HG03135 (cell line): ENCODE measurements around the gene LRRC75B.
A peak's percentile ranks its signal among the peaks of the same experiment; 100 is the strongest.
"Not testable (repeated sequence)": the region's sequence is repeated elsewhere in the genome, so short reads cannot be mapped to it uniquely, and the experiment has no call there.

Experiments used
- ATAC-seq: cut with Tn5 transposase; IDR thresholded peaks from one replicate; pipeline ENCODE4 v1.9.1; 2021; ENCODE audit warnings: mild to moderate bottlenecking, moderate library complexity; ENCODE audit not compliant: unreplicated experiment

The LRRC75B gene, protein sequence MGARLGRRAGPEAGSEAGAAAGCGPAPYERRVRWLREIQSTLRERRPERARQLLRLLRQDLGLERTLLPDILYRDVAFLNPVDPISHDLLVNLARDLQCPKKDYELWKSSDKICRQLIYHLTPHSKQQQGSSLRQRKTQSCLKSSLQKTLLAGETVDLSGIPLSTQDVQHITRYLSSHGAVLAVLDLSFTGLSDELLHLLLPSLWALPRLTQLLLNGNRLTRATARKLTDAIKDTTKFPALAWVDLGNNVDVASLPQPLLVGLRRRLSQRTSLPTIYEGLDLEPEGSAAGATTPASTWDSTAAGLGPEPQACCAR

DNA sequence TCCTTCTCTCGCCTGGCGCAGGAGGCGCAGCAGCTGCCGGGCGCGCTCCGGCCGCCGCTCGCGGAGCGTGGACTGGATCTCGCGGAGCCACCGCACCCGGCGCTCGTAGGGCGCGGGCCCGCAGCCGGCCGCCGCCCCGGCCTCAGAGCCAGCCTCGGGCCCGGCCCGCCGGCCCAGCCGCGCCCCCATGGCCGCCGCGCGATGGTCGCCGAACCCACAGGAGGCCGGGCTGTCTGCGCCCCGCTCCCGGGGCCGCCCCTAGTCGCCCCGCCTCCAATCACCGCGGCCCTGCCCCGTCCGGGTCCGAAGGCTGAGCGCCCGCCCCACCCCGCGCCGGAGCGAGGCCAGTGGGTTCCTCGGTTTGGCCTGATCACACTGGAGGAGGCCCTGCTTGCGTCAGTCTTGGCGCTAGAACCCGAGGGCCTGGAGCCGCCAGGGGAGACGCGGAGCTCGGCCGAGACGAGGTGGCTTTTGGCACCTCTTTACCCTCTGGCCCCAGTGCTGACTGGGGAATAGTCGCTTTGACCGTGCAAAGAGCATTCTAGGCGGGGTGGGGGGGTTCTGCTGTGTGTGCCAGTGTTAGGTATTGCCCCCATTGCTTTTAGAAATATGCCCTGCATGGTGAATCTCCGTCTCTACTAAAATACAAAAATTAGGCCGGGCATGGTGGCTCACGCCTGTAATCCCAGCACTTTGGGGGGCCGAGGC, at the start of gene LRRC75B:
TSS of gene LRRC75B (minus strand) at position 223 of the 708 bp plus-strand sequence. CDS start at position 189, 34 bp downstream.
- no peak for ATAC-seq

DNA sequence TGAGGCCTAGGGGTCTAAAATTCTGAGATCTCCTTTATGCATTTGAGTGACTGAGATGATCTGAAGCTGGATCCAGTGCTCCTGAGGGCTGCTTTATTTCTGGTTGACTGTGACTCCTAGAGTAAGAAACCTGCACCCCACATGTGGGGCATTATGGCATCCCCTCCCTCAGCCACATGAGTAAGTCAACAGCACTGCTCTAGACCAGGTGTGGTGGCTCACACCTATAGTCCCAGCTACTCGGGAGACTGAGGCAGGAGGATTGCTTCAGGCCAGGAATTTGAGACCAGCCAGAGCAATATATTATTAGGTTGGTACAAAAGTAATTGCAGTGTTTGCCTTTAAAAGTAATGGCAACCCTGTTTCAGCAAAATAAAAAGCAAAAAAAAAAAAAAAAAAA, 49.4 kb upstream of the LRRC75B start:
- not testable (repeated sequence) for ATAC-seq

DNA sequence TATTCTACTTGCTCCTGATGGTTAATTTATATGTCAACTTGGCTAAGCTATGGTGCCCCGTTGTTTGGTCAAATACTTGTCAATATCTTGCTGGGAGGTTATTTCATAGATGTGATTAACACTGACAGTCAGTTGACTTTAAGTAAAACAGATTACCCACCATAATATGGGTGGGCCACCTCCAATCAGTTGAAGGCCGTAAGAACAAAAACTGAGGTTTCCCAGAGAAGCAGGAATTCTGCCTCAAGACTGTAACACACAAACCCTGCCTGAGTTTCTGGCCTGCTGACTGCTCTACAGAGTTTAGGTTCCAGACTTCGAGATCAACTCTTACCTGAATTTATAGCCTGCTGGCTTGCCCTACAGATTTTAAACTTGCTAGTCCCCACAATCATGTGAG, 43.6 kb upstream of the LRRC75B start:
- not testable (repeated sequence) for ATAC-seq

DNA sequence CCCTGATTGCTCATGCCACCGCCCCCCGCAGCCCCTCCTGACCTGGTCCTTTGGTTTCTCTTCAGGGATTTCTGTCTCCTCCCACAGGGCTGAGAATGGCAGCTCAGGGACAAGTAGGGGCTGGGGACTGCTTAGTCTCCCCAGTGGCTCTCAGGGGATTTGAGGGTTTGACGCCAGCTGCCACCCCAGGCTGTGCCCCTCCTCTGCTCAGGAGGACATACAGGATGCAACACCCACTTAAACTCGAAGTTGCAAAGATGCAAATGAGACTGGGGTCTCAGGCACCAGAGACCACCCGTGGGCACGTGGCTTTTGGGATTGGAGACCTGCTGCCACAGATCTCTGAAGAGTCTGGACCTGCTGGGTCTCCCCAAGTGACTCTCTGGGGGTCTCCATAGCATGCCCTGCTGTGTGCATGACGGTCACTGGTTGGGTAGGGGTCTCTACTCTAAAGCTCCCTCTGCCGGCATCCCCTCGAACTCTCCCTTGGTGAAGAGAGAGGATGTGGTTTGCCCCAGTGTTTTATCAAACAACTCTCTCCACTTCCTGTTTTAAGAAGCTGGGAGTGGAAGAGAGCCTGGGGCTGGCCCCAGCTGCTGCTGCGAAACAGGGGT, 42.0 kb upstream of the LRRC75B start:
- not testable (repeated sequence) for ATAC-seq

DNA sequence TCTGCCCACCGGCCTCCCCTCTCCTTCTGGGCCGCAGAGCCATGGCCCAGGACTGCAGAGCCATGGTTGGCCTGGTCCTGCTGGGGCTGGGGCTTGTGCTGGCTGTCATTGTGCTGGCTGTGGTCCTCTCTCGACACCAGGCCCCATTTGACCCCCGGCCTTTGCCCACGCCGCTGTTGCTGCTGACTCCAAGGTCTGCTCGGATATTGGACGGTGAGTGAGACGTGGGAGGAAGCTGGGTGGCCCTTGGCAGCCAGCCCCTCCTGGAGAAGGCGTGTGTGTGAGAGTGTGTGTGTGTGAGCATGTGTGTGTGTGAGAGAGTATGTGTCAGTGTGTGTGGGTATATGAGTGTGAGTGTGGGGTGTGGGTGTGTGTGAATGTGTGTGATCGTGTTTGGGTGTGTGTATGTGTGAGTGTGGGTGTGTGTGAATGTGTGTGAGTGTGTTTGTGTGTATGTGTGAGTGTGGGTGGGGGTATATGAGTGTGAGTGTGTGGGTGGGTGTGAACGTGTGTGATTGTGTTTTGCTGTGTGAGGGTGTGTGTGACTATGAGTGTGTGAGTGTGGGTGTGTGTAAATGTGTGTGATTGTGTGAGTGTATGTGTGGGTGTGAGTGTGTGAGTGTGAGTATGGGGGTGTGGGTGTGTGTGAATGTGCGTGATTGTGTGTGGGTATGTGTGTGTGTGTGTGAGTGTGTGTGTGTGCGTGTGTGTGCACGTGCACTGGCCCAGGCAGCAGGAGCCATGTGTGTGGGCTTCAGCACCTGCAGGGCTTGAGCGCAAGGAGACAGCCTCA, 40.6 kb upstream of the LRRC75B start:
- not testable (repeated sequence) for ATAC-seq

GRCh38 chr22:24632642-24633041, 39.8 kb upstream of the LRRC75B start:
- ATAC-seq = not testable (repeated sequence)

DNA sequence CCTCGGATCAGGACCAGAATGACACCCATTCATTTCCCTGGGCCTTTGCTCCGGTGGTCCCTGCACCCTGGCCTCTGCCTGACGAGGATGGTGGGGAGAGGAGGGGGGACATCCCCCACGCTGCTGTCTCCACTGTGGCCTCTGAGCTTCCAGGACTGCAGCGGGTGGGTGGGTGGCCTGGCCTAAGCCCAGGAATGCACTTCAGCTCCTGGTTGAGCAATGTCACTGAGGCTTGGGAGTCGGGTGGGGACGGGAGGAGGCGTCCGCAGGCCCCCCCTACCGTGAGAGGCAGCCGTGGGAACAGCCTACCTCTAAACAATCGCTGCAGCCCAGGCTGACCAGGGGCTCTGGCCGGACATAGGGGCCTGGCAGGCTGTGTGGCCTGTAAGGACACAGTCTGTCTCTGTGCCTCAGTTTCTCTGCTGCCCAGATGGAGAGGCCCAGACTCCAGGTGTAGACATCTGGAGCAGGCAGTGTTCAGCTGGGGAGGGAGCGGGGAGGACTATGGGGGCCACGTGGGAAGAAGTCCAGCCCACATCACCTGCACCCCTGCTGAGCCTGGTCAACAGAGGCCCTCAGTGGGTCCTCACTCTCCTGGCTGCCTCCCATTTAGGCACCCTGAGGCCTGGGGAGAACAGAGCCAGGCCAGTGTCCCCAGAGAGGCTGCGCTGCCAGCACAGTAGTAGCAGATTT, 38.7 kb upstream of the LRRC75B start:
- ATAC-seq = not testable (repeated sequence)

- not testable (repeated sequence) for ATAC-seq
These were observed 38.0 kb upstream of the LRRC75B start for GRCh38 chr22:24630812-24631427.

DNA sequence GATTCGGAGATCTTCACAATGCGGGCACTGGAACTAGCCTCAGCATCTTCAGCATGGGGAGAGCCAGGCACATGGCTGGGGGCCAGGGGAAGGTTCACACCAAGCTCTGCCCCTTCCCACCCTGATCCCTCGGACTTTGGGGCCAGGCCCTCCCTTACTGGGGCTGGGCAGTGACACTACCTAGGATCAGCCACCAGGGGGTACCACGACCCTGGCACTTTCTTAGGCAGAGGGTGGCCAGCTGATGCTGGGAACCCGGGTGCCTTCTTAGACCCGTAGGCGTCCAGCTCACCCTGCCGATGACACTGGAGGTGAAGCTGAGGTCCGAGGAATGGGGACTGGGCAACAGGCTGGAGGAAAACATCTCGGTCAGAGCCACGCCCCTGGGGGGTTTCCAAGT, 36.2 kb upstream of the LRRC75B start:
- ATAC-seq = not testable (repeated sequence)

DNA sequence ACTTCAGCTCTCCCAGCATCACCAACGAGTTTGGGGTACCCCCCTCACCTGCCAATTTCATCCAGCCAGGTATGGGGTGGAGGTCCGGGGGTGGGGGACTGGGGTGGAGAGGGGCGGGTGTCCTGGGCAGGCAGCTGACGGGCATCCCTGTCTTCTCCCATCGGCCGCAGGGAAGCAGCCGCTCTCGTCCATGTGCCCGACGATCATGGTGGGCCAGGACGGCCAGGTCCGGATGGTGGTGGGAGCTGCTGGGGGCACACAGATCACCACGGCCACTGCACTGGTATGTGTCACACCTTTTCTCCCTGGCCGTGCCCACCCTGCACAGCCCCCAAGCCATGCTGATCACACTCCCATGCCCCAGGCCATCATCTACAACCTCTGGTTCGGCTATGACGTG, 35.0 kb upstream of the LRRC75B start:
- ATAC-seq = not testable (repeated sequence)

- ATAC-seq = not testable (repeated sequence)
These were observed 29.7 kb upstream of the LRRC75B start for GRCh38 chr22:24622596-24622995.

DNA sequence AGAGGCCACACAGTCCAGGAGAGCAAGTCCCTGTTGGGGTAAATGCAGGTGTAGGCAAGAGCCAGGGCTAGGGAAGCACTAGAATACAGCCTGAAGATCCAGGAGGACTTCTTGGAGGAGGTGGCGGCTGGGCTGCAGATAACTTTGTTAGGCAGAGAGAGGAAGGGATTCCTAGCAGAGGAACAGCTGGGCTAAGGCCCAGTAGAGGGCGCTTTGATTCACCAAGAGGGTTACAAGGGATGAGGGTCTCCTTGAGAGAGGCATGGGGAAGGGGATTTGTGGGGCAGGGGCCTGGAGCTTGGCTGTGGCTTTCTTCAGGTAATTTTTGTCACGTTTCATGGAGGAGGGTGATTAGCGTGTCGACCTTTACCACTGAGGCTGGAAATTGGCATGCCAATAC, 28.4 kb upstream of the LRRC75B start:
- ATAC-seq = not testable (repeated sequence)

- not testable (repeated sequence) for ATAC-seq
These were observed 21.9 kb upstream of the LRRC75B start for GRCh38 chr22:24614794-24615193.

- ATAC-seq = not testable (repeated sequence)
These were observed 17.0 kb upstream of the LRRC75B start for GRCh38 chr22:24609888-24610287.

DNA sequence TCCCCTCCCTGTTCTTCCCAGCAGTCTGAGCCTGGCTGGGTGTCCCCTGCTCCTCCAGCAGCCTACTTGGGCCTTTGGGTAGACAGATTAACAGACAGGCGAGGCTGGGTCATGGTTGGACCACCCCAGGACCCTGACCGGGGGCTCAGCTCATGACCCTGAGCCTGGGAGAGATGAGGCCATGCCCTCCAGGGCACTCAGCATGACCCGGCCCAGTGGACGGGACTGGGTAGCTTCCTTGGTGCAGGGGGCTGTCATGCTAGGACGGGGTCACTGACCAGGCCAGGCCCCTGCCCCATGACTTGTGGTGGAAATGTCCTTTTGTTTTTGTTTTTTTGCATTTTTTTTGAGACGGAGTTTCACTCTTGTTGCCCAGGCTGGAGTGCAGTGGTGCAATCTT, 15.5 kb upstream of the LRRC75B start:
- ATAC-seq = not testable (repeated sequence)

- peak; percentile 65 for ATAC-seq
These were observed 14.6 kb upstream of the LRRC75B start for GRCh38 chr22:24607429-24607983.

DNA sequence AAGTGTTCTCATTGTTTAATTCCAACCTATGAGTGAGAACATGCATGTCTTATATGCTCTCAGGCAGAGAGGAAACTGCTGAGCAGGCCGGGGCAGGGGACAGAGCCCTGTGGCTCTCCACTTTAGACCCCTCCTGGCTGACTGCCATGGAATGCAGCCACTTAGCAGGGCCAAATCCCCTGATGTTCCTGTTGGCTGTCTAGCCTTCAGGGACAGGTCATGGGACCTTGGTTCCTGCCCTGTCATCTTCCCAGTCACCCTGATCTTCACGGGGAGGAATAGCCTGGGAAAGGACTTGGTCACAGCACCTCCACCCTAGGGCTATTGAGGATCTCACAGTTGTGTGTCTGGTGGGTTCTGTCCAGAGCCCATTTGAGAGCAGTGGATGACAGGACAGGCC, 13.5 kb upstream of the LRRC75B start:
- ATAC-seq = not testable (repeated sequence)

DNA sequence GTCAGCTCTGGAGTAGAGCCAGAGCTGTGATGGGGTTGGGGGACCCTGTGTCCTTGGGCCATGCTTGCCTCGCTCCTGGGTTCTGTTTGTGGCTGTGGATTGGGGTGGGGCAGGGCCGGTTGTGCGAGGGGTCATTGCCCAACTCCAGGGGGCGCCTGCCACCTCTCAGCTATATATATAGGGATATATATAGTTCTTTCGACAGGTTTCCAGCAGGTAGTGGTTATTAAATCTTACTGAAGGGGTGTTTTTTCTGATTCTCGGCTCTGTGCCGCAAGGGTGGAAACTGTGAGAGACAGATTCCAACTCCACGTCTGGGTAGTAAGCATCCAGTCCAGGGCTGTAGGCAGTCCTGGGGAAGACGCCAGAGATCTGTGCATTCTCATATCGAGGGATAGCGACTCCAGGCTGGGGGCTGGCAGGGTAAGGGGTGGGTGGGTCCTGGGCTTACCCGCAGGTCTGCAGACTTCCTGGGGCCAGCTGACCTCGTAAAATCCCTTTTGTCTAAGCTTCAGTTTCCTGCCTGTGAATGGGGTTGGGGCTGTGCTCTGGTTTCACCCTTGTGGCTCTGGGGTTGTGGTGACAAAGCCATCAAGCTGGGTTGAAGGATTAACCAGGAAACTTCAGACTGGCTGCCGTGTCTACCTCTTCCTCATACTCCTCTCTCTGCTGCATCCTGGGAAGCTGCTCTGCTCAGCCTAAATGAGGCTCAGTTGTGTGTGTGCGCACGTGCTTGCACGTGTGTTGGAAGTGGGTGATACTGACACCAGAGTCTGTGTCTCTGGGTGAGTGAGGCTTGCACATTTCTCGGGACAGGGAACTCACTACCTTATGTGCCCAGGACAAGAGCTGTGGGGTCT, 11.1 kb upstream of the LRRC75B start:
- ATAC-seq = not testable (repeated sequence)
